GM19468 (cell line): ENCODE results near the gene GIMD1.
"Not testable (repeated sequence)": the region's sequence is repeated elsewhere in the genome, so short reads cannot be mapped to it uniquely, and the experiment has no call there.

Experiments used
- ATAC-seq: cut with Tn5 transposase; IDR thresholded peaks from one replicate; pipeline ENCODE4 v1.9.1; 2021; ENCODE audit warnings: mild to moderate bottlenecking, moderate library complexity, moderate number of reproducible peaks; ENCODE audit not compliant: unreplicated experiment; ENCODE audit errors: extremely low read depth

GIMD1 gene

DNA sequence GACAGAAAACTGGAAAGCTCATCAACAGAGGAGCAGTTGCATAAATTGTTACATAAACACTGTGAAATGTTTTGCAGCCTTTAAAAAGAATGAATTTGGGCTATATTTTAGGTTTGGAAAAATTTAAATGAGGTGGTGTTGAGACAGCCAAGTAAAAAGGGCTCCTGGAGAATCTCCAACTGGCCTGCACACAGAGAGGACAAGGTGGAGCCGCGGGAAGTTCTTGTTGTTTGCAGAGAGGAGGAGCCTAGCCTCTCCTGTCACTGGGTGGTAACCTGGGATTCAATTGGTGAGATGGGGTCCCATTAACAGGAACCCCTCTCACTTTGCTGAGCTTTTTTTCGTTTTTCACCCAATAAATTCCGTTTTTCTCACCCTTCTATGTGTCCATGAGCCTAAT lies 13.4 kb downstream of the GIMD1 start:
- ATAC-seq, result no peak

DNA sequence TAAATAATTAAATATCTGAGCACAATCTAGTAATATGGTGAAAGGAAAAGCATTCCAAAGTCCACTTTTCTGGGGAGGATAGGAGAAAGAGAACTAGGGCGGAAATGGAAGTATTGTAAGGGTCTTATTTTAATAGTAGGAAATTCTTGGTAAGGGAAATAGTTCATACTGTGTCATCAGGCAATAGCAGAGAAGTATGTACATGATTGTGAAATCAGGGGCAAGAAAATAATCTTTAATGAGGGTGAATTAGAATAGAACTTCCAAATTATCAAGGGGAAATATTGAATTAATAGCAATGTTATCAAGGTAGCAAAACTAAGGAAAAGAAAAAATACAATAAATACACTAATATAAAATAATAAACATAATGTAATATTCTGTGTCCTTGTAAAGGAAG lies 14.8 kb downstream of the GIMD1 start:
- no peak for ATAC-seq

GRCh38 chr4:106351016-106351415 lies 17.6 kb downstream of the GIMD1 start:
- no peak for ATAC-seq

GRCh38 chr4:106347167-106347566 lies 21.4 kb downstream of the GIMD1 start:
- no peak for ATAC-seq

DNA sequence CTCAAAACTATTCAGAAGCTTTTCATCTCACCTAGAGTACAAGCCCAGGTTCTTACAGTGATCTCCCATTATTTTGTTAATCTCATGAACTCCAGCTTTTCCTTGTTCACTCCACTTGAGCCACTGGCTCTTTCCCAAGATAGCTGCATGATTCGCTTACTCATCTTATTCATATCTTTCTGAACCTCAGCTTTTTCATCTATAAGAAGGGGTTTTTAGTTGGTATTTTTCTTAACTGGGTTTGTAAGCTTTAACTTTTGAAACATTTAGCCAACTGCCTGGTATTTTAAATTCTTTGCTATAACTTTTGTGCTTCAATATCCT lies 24.0 kb downstream of the GIMD1 start:
- no peak for ATAC-seq

GRCh38 chr4:106343865-106344646 lies 24.5 kb downstream of the GIMD1 start:
- no peak for ATAC-seq

DNA sequence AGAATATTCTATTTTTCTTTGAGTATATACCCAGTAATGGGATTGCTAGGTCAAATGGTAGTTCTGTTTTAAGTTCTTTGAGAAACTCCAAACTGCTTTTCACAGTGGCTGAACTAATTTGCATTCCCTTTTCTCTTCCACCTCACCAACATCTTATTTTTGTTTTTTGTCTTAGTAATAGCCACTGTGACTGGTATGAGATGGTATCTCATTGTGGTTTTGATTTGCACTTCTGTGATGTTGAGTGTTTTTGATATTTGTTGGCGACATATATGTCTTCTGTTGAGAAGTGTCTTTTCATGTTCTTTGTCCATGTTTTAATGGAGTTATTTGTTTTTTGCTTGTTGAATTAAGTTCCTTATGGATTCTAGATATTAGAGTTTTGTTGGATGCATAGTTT lies 27.8 kb downstream of the GIMD1 start:
- no peak for ATAC-seq

DNA sequence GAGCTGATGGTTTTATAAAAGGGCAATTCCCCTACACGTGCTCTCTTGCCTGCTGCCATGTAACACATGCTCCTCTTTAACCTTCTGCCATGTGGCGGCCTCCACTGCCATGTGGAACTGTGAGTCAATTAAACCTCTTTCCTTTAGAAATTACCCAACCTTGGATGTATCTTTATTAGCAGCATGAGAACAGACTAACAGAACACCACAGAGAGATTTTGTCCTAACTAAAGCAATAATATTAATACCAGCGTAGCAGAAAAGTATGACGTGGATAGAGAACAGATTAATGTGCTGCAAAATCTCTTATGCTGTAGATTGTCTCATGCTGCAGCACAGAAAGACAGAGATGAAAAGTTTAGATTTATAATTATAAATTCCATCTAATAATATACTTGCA lies 29.1 kb downstream of the GIMD1 start:
- ATAC-seq, result no peak

DNA sequence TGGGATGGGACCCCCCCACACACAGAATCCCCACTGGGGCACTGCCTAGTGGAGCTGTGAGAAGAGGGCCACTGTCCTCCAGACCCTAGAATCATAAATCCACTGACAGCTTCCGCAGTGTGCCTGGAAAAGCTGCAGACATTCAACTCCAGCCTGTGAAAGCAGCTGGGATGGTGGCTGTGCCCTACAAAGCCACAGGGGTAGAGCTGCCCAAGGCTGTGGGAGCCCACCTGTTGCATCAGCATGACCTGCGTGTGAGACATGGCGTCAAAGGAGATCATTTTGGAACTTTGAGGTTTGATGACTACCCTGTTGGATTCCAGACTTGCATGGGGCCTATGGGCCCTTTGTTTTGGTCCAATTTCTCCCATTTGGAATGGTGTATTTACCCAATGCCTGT lies 29.9 kb downstream of the GIMD1 start:
- no peak for ATAC-seq

- no peak for ATAC-seq
Measured at GRCh38 chr4:106337916-106338315, 30.7 kb downstream of the GIMD1 start.

- no peak for ATAC-seq
Measured at GRCh38 chr4:106336618-106337017, 32.0 kb downstream of the GIMD1 start.

- no peak for ATAC-seq
Measured at GRCh38 chr4:106334741-106335470, 33.7 kb downstream of the GIMD1 start.

GRCh38 chr4:106333186-106333585 lies 35.4 kb downstream of the GIMD1 start:
- no peak for ATAC-seq

DNA sequence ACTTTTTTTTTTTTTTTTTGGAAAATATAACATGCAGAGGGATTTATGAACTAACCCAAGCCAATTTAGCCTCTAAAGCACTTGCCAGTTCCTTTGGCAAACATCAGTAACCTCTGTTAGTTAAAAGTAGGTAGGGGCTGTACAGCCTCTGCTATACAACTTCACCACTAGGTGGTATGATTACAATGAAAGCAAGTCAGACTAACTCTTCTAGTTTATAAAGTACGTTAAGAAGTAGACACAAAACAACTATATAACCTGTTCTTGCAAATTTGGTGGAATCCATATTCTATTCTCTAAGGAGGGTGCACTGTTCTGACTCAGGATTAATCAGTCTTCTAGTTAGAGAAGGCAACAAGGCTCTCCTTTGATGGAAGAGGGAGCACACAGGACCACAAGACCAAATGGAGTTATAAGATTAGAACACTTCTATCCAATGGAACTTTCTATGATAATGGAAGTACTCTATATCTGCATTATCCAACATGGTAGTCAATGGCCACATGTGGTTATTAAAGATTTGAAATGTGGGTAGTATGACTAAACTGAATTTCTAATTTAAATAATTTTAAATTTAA lies 39.4 kb downstream of the GIMD1 start:
- ATAC-seq, result no peak

GRCh38 chr4:106325800-106326199 lies 42.8 kb downstream of the GIMD1 start:
- no peak for ATAC-seq

- ATAC-seq, result no peak
Measured at GRCh38 chr4:106323119-106323518, 45.5 kb downstream of the GIMD1 start.

DNA sequence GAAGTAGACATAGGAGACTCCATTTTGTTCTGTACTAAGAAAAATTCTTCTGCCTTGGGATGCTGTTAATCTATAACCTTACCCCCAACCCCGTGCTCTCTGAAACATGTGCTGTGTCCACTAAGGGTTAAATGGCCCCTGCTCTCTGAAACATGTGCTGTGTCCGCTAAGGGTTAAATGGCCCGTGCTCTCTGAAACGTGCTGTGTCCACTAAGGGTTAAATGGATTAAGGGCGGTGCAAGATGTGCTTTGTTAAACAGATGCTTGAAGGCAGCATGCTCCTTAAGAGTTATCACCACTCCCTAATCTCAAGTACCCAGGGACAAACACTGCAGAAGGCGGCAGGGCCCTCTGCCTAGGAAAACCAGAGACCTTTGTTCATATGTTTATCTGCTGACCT lies 46.8 kb downstream of the GIMD1 start:
- ATAC-seq, result not testable (repeated sequence)

DNA sequence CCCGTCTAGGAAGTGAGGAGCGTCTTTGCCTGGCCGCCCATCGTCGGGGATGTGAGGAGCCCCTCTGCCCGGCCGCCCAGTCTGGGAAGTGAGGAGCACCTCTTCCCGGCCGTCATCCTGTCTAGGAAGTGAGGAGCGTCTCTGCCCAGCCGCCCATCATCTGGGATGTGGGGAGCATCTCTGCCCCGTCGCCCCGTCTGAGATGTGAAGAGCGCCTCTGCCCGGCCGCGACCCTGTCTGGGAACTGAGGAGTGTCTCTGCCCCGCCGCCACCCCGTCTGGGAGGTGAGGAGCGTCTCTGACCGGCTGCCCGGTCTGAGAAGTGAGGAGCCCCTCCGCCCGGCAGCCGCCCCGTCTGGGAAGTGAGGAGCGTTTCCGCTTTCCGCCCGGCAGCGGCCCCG lies 47.4 kb downstream of the GIMD1 start:
- not testable (repeated sequence) for ATAC-seq

DNA sequence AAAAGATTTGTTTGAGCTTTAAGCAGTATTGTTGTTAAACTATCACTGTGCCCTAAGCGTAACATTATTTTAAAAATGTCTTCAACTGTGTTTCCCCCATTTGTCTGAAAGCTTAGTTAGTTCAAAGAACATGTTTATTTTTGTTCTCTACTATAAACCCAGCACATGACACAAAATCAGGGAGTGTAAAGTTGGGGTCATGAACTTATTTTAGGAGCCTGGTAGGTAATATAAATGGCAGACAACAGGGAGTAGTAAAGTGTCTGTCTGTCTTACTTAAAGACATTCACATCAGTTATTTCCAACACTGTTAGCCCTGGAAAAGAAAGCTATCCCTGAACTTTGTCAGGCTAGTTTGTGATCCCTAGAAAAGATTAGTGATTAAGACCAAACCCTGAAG lies 48.3 kb downstream of the GIMD1 start:
- no peak for ATAC-seq

- ATAC-seq, result no peak
Measured at GRCh38 chr4:106318511-106318910, 50.1 kb downstream of the GIMD1 start.

DNA sequence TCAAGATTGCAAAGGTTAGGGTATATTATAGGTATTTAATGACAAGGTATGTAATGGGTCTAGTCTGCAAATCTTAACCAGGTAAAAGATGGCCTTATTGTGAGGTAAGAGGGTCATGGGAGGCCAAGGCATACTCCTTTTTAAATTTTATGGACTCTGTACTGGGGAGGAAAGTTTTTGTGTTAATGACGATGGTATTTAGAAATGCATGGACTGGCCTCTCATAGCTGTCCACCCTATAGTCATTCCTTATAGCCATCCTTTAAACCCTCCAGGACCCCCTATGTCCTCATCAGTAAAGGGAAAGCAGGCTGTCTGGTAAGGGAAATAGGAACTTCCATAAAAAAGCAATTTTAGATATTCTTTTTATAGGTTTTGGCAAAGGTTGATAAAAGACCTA lies 50.8 kb downstream of the GIMD1 start:
- ATAC-seq, result no peak
